Activated CD4-positive, alpha-beta memory T cell treated with anti-CD3 and anti-CD28 coated beads for 36 hours (primary cell): ENCODE results near the gene RNF212B. TPM values are rescaled to one million over a fixed set of nuclear protein-coding genes. Genes with fewer than 3 reads are reported as not detected.

ENCODE experiments used
- total RNA-seq, 2 experiments: library from RNA; stranded (reverse); gene quantifications; one replicate each; pipeline ENCODE4 v1.2.3, GENCODE V29; 2021

The RNF212B gene
- total RNA-seq, 2 experiments from 2014 or later = not detected

Other genes starting within 250 kb of the RNF212B start
- gene C14orf93, start 227.8 kb upstream of the RNF212B start, total RNA-seq = 10 to 100 TPM in 1 of 2 experiments, 1 to 10 TPM in 1; 7.5 to 10.8 TPM
- 100 to 1,000 TPM; 116 to 119 TPM for gene PSMB5, start 203.0 kb upstream of the RNF212B start, total RNA-seq
- not detected for gene PSMB11, start 195.7 kb upstream of the RNF212B start, total RNA-seq
- 1 to 10 TPM in 1 of 2 experiments, under 1 TPM in 1; 1.00 to 1.1 TPM for gene CDH24, start 180.4 kb upstream of the RNF212B start, total RNA-seq
- 100 to 1,000 TPM; 148 to 157 TPM for gene ACIN1, start 142.8 kb upstream of the RNF212B start, total RNA-seq
- 10 to 100 TPM; 58.0 to 62.8 TPM for gene C14orf119, start 142.4 kb upstream of the RNF212B start, total RNA-seq
- gene CIROP, start 132.9 kb upstream of the RNF212B start, total RNA-seq = not detected
- gene CEBPE, start 118.7 kb upstream of the RNF212B start, total RNA-seq = under 1 TPM; 0.19 to 0.34 TPM
- gene SLC7A8, start 54.3 kb upstream of the RNF212B start, total RNA-seq = 1 to 10 TPM in 1 of 2 experiments, under 1 TPM in 1; 0.83 to 1.7 TPM
- 10 to 100 TPM; 12.3 to 13.0 TPM for gene HOMEZ, start 48.2 kb downstream of the RNF212B start, total RNA-seq
- 10 to 100 TPM; 12.6 to 15.8 TPM for gene PPP1R3E, start 64.9 kb downstream of the RNF212B start, total RNA-seq
- under 1 TPM; 0.55 to 0.85 TPM for gene BCL2L2, start 68.9 kb downstream of the RNF212B start, total RNA-seq
- gene PABPN1, start 83.5 kb downstream of the RNF212B start, total RNA-seq = 100 to 1,000 TPM; 198 to 209 TPM
- gene SLC22A17, start 115.0 kb downstream of the RNF212B start, total RNA-seq = 1 to 10 TPM; 4.4 to 4.8 TPM
- gene EFS, start 127.2 kb downstream of the RNF212B start, total RNA-seq = not detected
- not detected for gene IL25, start 134.9 kb downstream of the RNF212B start, total RNA-seq
- not detected for gene CMTM5, start 139.1 kb downstream of the RNF212B start, total RNA-seq
- under 1 TPM in 1 of 2 experiments, not detected in 1; 0.05 TPM for gene MYH6, start 170.3 kb downstream of the RNF212B start, total RNA-seq
- under 1 TPM in 1 of 2 experiments, not detected in 1; 0.02 TPM for gene MYH7, start 197.7 kb downstream of the RNF212B start, total RNA-seq
- 10 to 100 TPM; 42.1 to 44.1 TPM for gene NGDN, start 231.8 kb downstream of the RNF212B start, total RNA-seq